ENCODE measurements around the gene PBXIP1.

DNA sequence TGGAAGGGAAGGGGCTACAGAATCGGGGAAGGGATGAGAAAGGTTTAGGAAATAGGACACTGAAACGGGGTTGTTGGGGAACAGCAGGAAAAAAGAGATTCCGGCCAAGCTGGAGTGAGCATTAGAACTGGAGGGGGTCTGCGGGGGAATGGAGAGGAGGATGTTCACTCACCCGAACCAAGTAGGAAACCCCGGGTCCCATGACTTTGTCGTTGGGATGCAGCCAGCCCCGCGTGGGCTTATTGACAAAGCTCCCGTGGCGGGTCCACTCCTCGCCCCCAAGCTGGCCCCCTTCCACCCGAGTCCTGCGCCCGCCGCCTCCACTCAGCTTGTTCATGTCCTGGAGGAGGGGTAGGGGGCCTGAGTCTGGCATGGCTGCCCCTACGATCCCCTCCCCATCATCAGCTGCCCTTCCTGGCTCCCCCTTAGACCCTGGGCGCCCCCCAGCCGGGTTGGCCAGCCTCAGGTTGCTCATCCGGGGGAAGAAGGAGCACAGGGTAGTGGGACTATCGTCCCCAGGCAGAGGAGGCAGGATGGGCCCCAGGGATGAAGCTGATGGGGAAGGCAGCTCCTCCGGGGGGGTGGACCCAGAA is 14.1 kb upstream of the PBXIP1 start:
- TF ChIP-seq EZH2phosphoT487 (IDR thresholded peaks at IDR 0.05; ENCODE audit: insufficient read depth, low read depth), result no peak
- no peak for TF ChIP-seq EZH2 (IDR thresholded peaks at IDR 0.05; ENCODE audit: insufficient read depth, poor library complexity, severe bottlenecking)

Measured in GM23248 (cell line).